Prostate gland (tissue), 2 donors: Measurements from ENCODE around the gene LMO4.

Source experiments
- CTCF ChIP-seq, 4 experiments: fragments of 200-600 bp in 2 of 4; fragments of 450-650 bp in 2 of 4; sonication (generic) in 2 of 4; IDR thresholded peaks; 1 replicate in 3 of 4; 2 replicates in 1 of 4; pipeline ENCODE4 v1.5.1; 2016 to 2019; ENCODE audit warnings: antibody characterized with exemption in 4 of 4, mild to moderate bottlenecking in 2 of 4, moderate library complexity in 2 of 4
- POLR2A ChIP-seq: fragments of 450-650 bp; IDR thresholded peaks from one replicate; pipeline ENCODE4 v1.6.1; 2016; ENCODE audit warnings: antibody characterized with exemption, mild to moderate bottlenecking

GRCh38 chr1:87331365-87332241 lies 2.9 kb downstream of the LMO4 start:
- TF ChIP-seq CTCF (IDR thresholded peaks at IDR 0.05) (no peak), POLR2A (peak; percentile 33)
